DOHH2 (cell line): ENCODE measurements around the gene OR8A1.

Experiments used
- H3F3A ChIP-seq: fragments of 200-600 bp; sonication (generic), shearing (Covaris generic); 2 replicates; pipeline ENCODE4 v1.6.0; 2016; ENCODE audit warnings: antibody characterized with exemption, mild to moderate bottlenecking; ENCODE audit not compliant: control insufficient read depth, insufficient read depth
- H3K27ac ChIP-seq: fragments of 200-600 bp; sonication (generic); 2 replicates; pipeline ENCODE4 v1.5.1; 2014; ENCODE audit warnings: low read depth, mild to moderate bottlenecking, low read length, moderate library complexity
- H3K27me3 ChIP-seq: fragments of 200-600 bp; sonication (generic); 2 replicates; pipeline ENCODE4 v1.6.1; 2014; ENCODE audit warnings: mild to moderate bottlenecking, low read length, mixed read lengths; ENCODE audit not compliant: control insufficient read depth
- H3K36me3 ChIP-seq: fragments of 200-600 bp; sonication (generic); 2 replicates; pipeline ENCODE4 v1.6.1; 2014; ENCODE audit warnings: mild to moderate bottlenecking, low read length, moderate library complexity, mixed read lengths; ENCODE audit not compliant: control insufficient read depth
- H3K4me1 ChIP-seq: fragments of 200-600 bp; sonication (generic); 2 replicates; pipeline ENCODE4 v1.6.1; 2014; ENCODE audit warnings: mild to moderate bottlenecking, low read length, mixed read lengths; ENCODE audit not compliant: control insufficient read depth
- H3K4me2 ChIP-seq: fragments of 200-600 bp; sonication (generic); 2 replicates; pipeline ENCODE4 v1.6.0; 2014; ENCODE audit warnings: mild to moderate bottlenecking, low read length, moderate library complexity
- H3K4me3 ChIP-seq: fragments of 200-600 bp; sonication (generic); 2 replicates; pipeline ENCODE4 v1.5.1; 2014; ENCODE audit warnings: mild to moderate bottlenecking, low read length, mixed read lengths
- H3K79me2 ChIP-seq: fragments of 200-600 bp; sonication (generic); 2 replicates; pipeline ENCODE4 v1.6.1; 2014; ENCODE audit warnings: mild to moderate bottlenecking, low read length, mixed read lengths; ENCODE audit not compliant: control insufficient read depth
- H3K9me2 ChIP-seq: fragments of 200-600 bp; sonication (generic); replicated peaks from 2 replicates; pipeline ENCODE4 v1.6.1; 2014; ENCODE audit warnings: mild to moderate bottlenecking, low read length, mixed read lengths; ENCODE audit not compliant: control insufficient read depth
- H3K9me3 ChIP-seq: fragments of 200-600 bp; sonication (generic); 2 replicates; pipeline ENCODE4 v1.6.1; 2014; ENCODE audit warnings: antibody characterized with exemption, low read length, mixed read lengths; ENCODE audit not compliant: control insufficient read depth, insufficient read depth
- H4K20me1 ChIP-seq: fragments of 200-600 bp; sonication (generic); 2 replicates; pipeline ENCODE4 v1.6.0; 2014; ENCODE audit warnings: low read depth, mild to moderate bottlenecking, antibody characterized with exemption, low read length, moderate library complexity; ENCODE audit not compliant: control insufficient read depth, insufficient read depth
- EZH2phosphoT487 ChIP-seq: fragments of 200-600 bp; sonication (generic); IDR thresholded peaks from 2 replicates; pipeline ENCODE4 v1.6.1; 2017; ENCODE audit warnings: borderline replicate concordance, mild to moderate bottlenecking, antibody characterized with exemption, low read length, moderate library complexity, mixed read lengths
- TF ChIP-seq, protein P1 (sequence below): fragments of 200-600 bp; sonication (generic); IDR thresholded peaks from one replicate; pipeline ENCODE4 v1.5.1; 2014; ENCODE audit warnings: antibody characterized with exemption, mild to moderate bottlenecking, low read depth, low read length; ENCODE audit not compliant: poor library complexity, severe bottlenecking

Gene OR8A1

DNA sequence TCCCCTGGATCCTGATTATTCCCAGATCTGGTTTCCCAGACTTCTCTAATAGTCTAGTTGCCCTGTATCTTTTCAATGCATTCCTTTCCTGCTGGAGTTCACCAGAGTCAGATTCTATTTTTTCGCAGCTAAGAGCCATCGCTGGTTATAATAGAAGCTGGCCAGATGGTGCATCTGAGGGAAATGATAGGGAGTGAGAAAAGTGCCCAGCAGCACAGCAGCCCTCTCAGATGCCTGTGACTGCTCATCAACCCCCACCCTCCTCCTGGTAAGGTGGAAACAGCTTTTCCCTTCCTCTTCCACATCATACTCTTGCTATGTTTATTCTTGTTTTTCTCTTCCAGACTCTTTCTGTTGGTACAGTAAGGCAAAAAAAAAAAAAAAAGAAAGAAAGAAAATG, 12.8 kb downstream of the OR8A1 start:
- no peaks in the 10 kb centered on the region for H3K9me2 ChIP-seq
- no peaks in the 10 kb centered on the region for H3K4me1 ChIP-seq
- no peak overlapping the region for H3K4me3 ChIP-seq
- H3F3A ChIP-seq = no peaks in the 10 kb centered on the region
- H3K4me2 ChIP-seq = no peak overlapping the region
- H3K9me3 ChIP-seq = no peaks in the 10 kb centered on the region
- H3K27ac ChIP-seq = no peak overlapping the region
- no peaks in the 10 kb centered on the region for H3K79me2 ChIP-seq
- peaks cover 3% of the 10 kb centered on the region for H3K27me3 ChIP-seq
- no peaks in the 10 kb centered on the region for H3K36me3 ChIP-seq
- TF ChIP-seq, protein P1, sequence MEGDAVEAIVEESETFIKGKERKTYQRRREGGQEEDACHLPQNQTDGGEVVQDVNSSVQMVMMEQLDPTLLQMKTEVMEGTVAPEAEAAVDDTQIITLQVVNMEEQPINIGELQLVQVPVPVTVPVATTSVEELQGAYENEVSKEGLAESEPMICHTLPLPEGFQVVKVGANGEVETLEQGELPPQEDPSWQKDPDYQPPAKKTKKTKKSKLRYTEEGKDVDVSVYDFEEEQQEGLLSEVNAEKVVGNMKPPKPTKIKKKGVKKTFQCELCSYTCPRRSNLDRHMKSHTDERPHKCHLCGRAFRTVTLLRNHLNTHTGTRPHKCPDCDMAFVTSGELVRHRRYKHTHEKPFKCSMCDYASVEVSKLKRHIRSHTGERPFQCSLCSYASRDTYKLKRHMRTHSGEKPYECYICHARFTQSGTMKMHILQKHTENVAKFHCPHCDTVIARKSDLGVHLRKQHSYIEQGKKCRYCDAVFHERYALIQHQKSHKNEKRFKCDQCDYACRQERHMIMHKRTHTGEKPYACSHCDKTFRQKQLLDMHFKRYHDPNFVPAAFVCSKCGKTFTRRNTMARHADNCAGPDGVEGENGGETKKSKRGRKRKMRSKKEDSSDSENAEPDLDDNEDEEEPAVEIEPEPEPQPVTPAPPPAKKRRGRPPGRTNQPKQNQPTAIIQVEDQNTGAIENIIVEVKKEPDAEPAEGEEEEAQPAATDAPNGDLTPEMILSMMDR = no peak
- no peak for TF ChIP-seq EZH2phosphoT487
- no peaks in the 10 kb centered on the region for H4K20me1 ChIP-seq

DNA sequence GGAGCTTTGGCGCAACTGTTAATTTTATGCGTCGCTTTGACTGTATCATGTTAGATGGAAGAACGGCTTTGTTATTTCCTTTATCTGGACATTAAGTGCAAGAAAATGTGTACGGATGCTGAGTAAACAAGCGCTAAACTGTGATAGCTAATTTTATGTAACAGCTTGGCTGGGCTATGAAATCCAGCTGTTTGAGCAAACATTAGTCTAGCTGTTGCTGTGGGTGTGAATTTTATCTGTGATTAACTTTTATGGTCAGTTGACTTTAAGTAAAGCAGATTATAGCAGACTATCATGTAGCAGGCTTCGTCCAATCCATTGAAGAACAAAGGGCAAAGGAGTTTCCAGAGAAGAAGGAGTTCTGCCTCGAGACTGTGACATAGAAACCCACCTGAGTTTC, 14.0 kb downstream of the OR8A1 start:
- H3K9me3 ChIP-seq = no peaks in the 10 kb centered on the region
- no peaks in the 10 kb centered on the region for H3K36me3 ChIP-seq
- no peaks in the 10 kb centered on the region for H3K4me1 ChIP-seq
- H4K20me1 ChIP-seq = no peaks in the 10 kb centered on the region
- TF ChIP-seq, protein P1 = no peak
- no peak for TF ChIP-seq EZH2phosphoT487
- H3K4me3 ChIP-seq = no peak overlapping the region
- no peaks in the 10 kb centered on the region; the same call in none of the 2 replicates for H3K27me3 ChIP-seq
- H3K4me2 ChIP-seq = no peak overlapping the region
- no peak overlapping the region for H3K27ac ChIP-seq
- no peaks in the 10 kb centered on the region for H3K9me2 ChIP-seq
- no peaks in the 10 kb centered on the region for H3F3A ChIP-seq
- H3K79me2 ChIP-seq = no peaks in the 10 kb centered on the region

DNA sequence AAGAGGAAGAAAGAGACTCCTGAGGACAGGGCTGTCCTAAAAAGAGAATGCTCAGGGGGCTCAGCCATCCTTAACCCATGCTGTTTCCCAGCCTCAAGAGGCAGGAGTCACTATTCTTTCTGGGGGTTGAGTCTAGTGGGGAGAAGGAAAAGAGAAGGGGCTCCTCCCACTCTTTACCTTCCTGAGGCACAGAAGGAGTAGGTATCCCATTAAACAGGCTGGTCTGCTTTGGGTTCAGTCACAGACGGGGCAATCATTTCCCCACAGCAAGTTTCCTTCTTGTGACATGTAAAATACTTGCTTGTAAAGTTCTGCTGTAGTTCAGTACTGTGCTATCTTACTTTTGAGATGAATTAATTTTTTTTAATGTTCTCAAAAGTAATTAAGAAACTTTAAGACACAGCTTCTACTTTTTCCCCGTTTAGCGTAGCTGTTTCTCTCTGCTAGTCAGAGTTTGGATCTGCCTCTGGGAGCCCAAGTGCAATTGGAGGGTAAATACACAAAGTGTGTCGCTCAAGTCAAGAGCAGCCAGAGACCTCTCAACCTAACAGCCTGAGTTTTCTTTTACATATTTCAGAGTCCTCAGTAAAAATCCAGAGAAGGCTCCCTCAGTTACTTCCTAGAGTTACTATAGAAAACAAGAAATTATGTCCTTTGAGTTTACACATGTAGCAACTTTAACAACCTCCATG, 15.0 kb downstream of the OR8A1 start:
- Histone ChIP-seq H3K4me2 (no peak overlapping the region), H3K9me2 (no peaks in the 10 kb centered on the region), H3K36me3 (no peaks in the 10 kb centered on the region), H3K79me2 (no peaks in the 10 kb centered on the region), H4K20me1 (no peaks in the 10 kb centered on the region), H3K27ac (no peak overlapping the region), H3K9me3 (no peaks in the 10 kb centered on the region), H3K4me3 (no peak overlapping the region), H3K27me3 (no peaks in the 10 kb centered on the region; the same call in none of the 2 replicates), H3F3A (no peaks in the 10 kb centered on the region), H3K4me1 (no peaks in the 10 kb centered on the region)
- no peak for TF ChIP-seq EZH2phosphoT487
- TF ChIP-seq, protein P1 = no peak
